Tibial nerve (tissue), 4 donors: ENCODE data around the gene EYS. TPM values are rescaled to one million over a fixed set of nuclear protein-coding genes. Genes with fewer than 3 reads are reported as not detected.

Experiments used
- DNase-seq, 2 donors: peaks; one replicate each; pipeline ENCODE4 v3.0.0-alpha.2; 2019; ENCODE audit warnings: low spot score in 2 of 2
- H3K27ac ChIP-seq, 4 donors: fragments of 200-600 bp; sonication (generic) in 3 of 4; one replicate each; pipeline ENCODE4 v1.5.1; 2017 to 2019; ENCODE audit warnings: mild to moderate bottlenecking in 1 of 4
- H3K27me3 ChIP-seq, 2 donors: fragments of 200-600 bp; sonication (generic) in 1 of 2; one replicate each; pipeline versions ENCODE4 v1.5.1 to v1.6.0; 2017 to 2019
- H3K36me3 ChIP-seq, 3 donors: fragments of 200-600 bp; sonication (generic); one replicate each; pipeline ENCODE4 v1.5.1; 2018 to 2019
- H3K4me1 ChIP-seq, 4 donors: fragments of 200-600 bp; sonication (generic) in 3 of 4; one replicate each; pipeline ENCODE4 v1.5.1; 2017 to 2019
- H3K4me3 ChIP-seq, 4 donors: fragments of 200-600 bp; sonication (generic) in 3 of 4; one replicate each; pipeline ENCODE4 v1.5.1; 2017 to 2019; ENCODE audit warnings: mild to moderate bottlenecking in 1 of 4, moderate library complexity in 1 of 4
- H3K9me3 ChIP-seq, 4 donors: fragments of 200-600 bp; sonication (generic) in 3 of 4; one replicate each; pipeline ENCODE4 v1.5.1; 2017 to 2019
- CTCF ChIP-seq, 5 experiments: fragments of 200-600 bp in 3 of 5; fragments of 450-650 bp in 2 of 5; sonication (generic) in 3 of 5; IDR thresholded peaks; one replicate each; pipeline ENCODE4 v1.5.1; 2016 to 2019; ENCODE audit warnings: antibody characterized with exemption in 5 of 5, mild to moderate bottlenecking in 3 of 5, moderate library complexity in 2 of 5
- EP300 ChIP-seq, 2 donors: sonication (generic); formaldehyde crosslinking; IDR thresholded peaks; one replicate each; pipeline ENCODE4 v1.6.1; 2017; ENCODE audit warnings: antibody characterized with exemption in 2 of 2, mild to moderate bottlenecking in 1 of 2
- POLR2A ChIP-seq, 2 donors: fragments of 450-650 bp; IDR thresholded peaks; one replicate each; pipeline ENCODE4 v1.6.1; 2017; ENCODE audit warnings: antibody characterized with exemption in 2 of 2, mild to moderate bottlenecking in 2 of 2, moderate library complexity in 2 of 2
- WGBS, 2 donors: methylation state at CpG; one replicate each; pipeline ENCODE4 v1.1.5; 2018; 5-methylcytosine and 5-hydroxymethylcytosine counted together
- total RNA-seq, 4 donors: library from RNA; depleted of rRNA; stranded (reverse); fragments of >200 nt; gene quantifications; one replicate each; pipeline ENCODE4 v1.1.0, GENCODE V29; 2016

The EYS gene
- total RNA-seq, 4 donors from 2014 or later, result under 0.01 to 4.5 (median 0.39) TPM; not detected in 1

- TF ChIP-seq EP300 (IDR thresholded peaks at IDR 0.05), result no peak
- no peak for TF ChIP-seq CTCF (IDR thresholded peaks at IDR 0.05)
- no peak for TF ChIP-seq POLR2A (IDR thresholded peaks at IDR 0.05)
- no peak overlapping the region for H3K4me3 ChIP-seq
- DNase-seq, result no peak
- no peaks in the 10 kb centered on the region for H3K4me1 ChIP-seq
- H3K36me3 ChIP-seq, result no peaks in the 10 kb centered on the region
- 69 to 71% methylated on average over 5 of the region's 5 CpGs for WGBS, 2 donors
- no peak overlapping the region for H3K27ac ChIP-seq
- no peaks in the 10 kb centered on the region for H3K9me3 ChIP-seq
- no peaks in the 10 kb centered on the region for H3K27me3 ChIP-seq
Measured at GRCh38 chr6:65189236-65189881, 517.7 kb downstream of the EYS start.

GRCh38 chr6:65186826-65187225 lies 520.2 kb downstream of the EYS start:
- no peak for DNase-seq
- Histone ChIP-seq H3K27ac (no peak overlapping the region), H3K4me1 (no peaks in the 10 kb centered on the region), H3K27me3 (no peaks in the 10 kb centered on the region), H3K4me3 (no peak overlapping the region), H3K36me3 (no peaks in the 10 kb centered on the region), H3K9me3 (no peaks in the 10 kb centered on the region)
- no peak for TF ChIP-seq CTCF (IDR thresholded peaks at IDR 0.05)
- no peak for TF ChIP-seq EP300 (IDR thresholded peaks at IDR 0.05)
- no peak for TF ChIP-seq POLR2A (IDR thresholded peaks at IDR 0.05)
- 32 to 56% methylated on average over 1 of the region's 1 CpG for WGBS, 2 donors

- TF ChIP-seq POLR2A (IDR thresholded peaks at IDR 0.05), result no peak
- TF ChIP-seq CTCF (IDR thresholded peaks at IDR 0.05), result no peak
- TF ChIP-seq EP300 (IDR thresholded peaks at IDR 0.05), result no peak
- no peaks in the 10 kb centered on the region for H3K4me1 ChIP-seq
- H3K27ac ChIP-seq, result no peak overlapping the region
- no peak for DNase-seq
- H3K4me3 ChIP-seq, result no peak overlapping the region
- WGBS, 2 donors, result 74 to 79% methylated on average over 2 of the region's 2 CpGs
- H3K36me3 ChIP-seq, result no peaks in the 10 kb centered on the region
- H3K9me3 ChIP-seq, result no peaks in the 10 kb centered on the region
- H3K27me3 ChIP-seq, result no peaks in the 10 kb centered on the region
Measured at GRCh38 chr6:65182681-65183080, 524.3 kb downstream of the EYS start.

- H3K27ac ChIP-seq, result no peak overlapping the region
- no peaks in the 10 kb centered on the region for H3K9me3 ChIP-seq
- H3K36me3 ChIP-seq, result no peaks in the 10 kb centered on the region
- no peaks in the 10 kb centered on the region for H3K27me3 ChIP-seq
- no peak overlapping the region for H3K4me3 ChIP-seq
- DNase-seq, result no peak
- H3K4me1 ChIP-seq, result no peaks in the 10 kb centered on the region
- TF ChIP-seq EP300 (IDR thresholded peaks at IDR 0.05) (no peak), POLR2A (IDR thresholded peaks at IDR 0.05) (no peak), CTCF (IDR thresholded peaks at IDR 0.05) (no peak)
- WGBS, 2 donors, result 55 to 60% methylated on average over 2 of the region's 2 CpGs
Measured at GRCh38 chr6:65170273-65170672, 536.8 kb downstream of the EYS start.

- Histone ChIP-seq H3K4me3 (no peak overlapping the region), H3K36me3 (no peaks in the 10 kb centered on the region), H3K27me3 (no peaks in the 10 kb centered on the region), H3K4me1 (no peaks in the 10 kb centered on the region), H3K27ac (no peak overlapping the region), H3K9me3 (no peaks in the 10 kb centered on the region)
- TF ChIP-seq EP300 (IDR thresholded peaks at IDR 0.05), result no peak
- TF ChIP-seq POLR2A (IDR thresholded peaks at IDR 0.05), result no peak
- TF ChIP-seq CTCF (IDR thresholded peaks at IDR 0.05), result no peak
- no peak for DNase-seq
- 0% methylated on average over 1 of the region's 1 CpG for WGBS, 2 donors
Measured at GRCh38 chr6:65161661-65162060, 545.4 kb downstream of the EYS start.
